ENCODE data around the gene BPTF.

BPTF gene

GRCh38 chr17:67842648-67843047 is 17.3 kb downstream of the BPTF start:
- no peak for TF ChIP-seq POLR2AphosphoS5 (IDR thresholded peaks at IDR 0.05; ENCODE audit: low read depth, low read length)
- TF ChIP-seq REST (IDR thresholded peaks at IDR 0.05; ENCODE audit: insufficient read depth in 1 of 2, low read depth in 2 of 2, low read length in 2 of 2), result no peak
- no peak for TF ChIP-seq TAF1 (IDR thresholded peaks at IDR 0.05; ENCODE audit: borderline replicate concordance, insufficient read depth, low read length)
- no peak for TF ChIP-seq FOXP2 (optimal IDR thresholded peaks at IDR 0.05; ENCODE audit: borderline replicate concordance, extremely low read depth, extremely low read length, insufficient read depth)
- no peak for TF ChIP-seq SIN3A (IDR thresholded peaks at IDR 0.05; ENCODE audit: borderline replicate concordance, insufficient read depth, low read length)

- TF ChIP-seq POLR2AphosphoS5 (IDR thresholded peaks at IDR 0.05; ENCODE audit: low read depth, low read length) (no peak), SIN3A (IDR thresholded peaks at IDR 0.05; ENCODE audit: borderline replicate concordance, insufficient read depth, low read length) (no peak)
These were observed 20.1 kb downstream of the BPTF start for GRCh38 chr17:67845374-67845773.

- TF ChIP-seq REST (IDR thresholded peaks at IDR 0.05; ENCODE audit: insufficient read depth in 1 of 2, low read depth in 2 of 2, low read length in 2 of 2) (no peak), SIN3A (IDR thresholded peaks at IDR 0.05; ENCODE audit: borderline replicate concordance, insufficient read depth, low read length) (no peak), FOXP2 (optimal IDR thresholded peaks at IDR 0.05; ENCODE audit: borderline replicate concordance, extremely low read depth, extremely low read length, insufficient read depth) (no peak), TAF1 (IDR thresholded peaks at IDR 0.05; ENCODE audit: borderline replicate concordance, insufficient read depth, low read length) (no peak), POLR2AphosphoS5 (IDR thresholded peaks at IDR 0.05; ENCODE audit: low read depth, low read length) (no peak)
These were observed 25.8 kb downstream of the BPTF start for GRCh38 chr17:67850991-67851631.

GRCh38 chr17:67853703-67854102 is 28.4 kb downstream of the BPTF start:
- TF ChIP-seq FOXP2 (optimal IDR thresholded peaks at IDR 0.05; ENCODE audit: borderline replicate concordance, extremely low read depth, extremely low read length, insufficient read depth), result no peak
- no peak for TF ChIP-seq SIN3A (IDR thresholded peaks at IDR 0.05; ENCODE audit: borderline replicate concordance, insufficient read depth, low read length)
- TF ChIP-seq TAF1 (IDR thresholded peaks at IDR 0.05; ENCODE audit: borderline replicate concordance, insufficient read depth, low read length), result no peak
- no peak for TF ChIP-seq REST (IDR thresholded peaks at IDR 0.05; ENCODE audit: insufficient read depth in 1 of 2, low read depth in 2 of 2, low read length in 2 of 2)
- TF ChIP-seq POLR2AphosphoS5 (IDR thresholded peaks at IDR 0.05; ENCODE audit: low read depth, low read length), result no peak

- TF ChIP-seq REST (IDR thresholded peaks at IDR 0.05; ENCODE audit: insufficient read depth in 1 of 2, low read depth in 2 of 2, low read length in 2 of 2), result no peak
- no peak for TF ChIP-seq POLR2AphosphoS5 (IDR thresholded peaks at IDR 0.05; ENCODE audit: low read depth, low read length)
- no peak for TF ChIP-seq SIN3A (IDR thresholded peaks at IDR 0.05; ENCODE audit: borderline replicate concordance, insufficient read depth, low read length)
- no peak for TF ChIP-seq FOXP2 (optimal IDR thresholded peaks at IDR 0.05; ENCODE audit: borderline replicate concordance, extremely low read depth, extremely low read length, insufficient read depth)
- no peak for TF ChIP-seq TAF1 (IDR thresholded peaks at IDR 0.05; ENCODE audit: borderline replicate concordance, insufficient read depth, low read length)
These were observed 29.1 kb downstream of the BPTF start for GRCh38 chr17:67854378-67854777.
